SK-N-SH treated with all-trans-retinoic acid at 6 μM for 48 hours (cell line): ENCODE measurements around the gene PANX2.

Source experiments
- ATAC-seq: fragments of 200-7000 bp; cut with Tn5 transposase; 3 replicates; pipeline ENCODE4 v1.9.1; 2020; ENCODE audit warnings: mild to moderate bottlenecking, moderate library complexity
- ARNTL ChIP-seq: fragments of 450-650 bp; formaldehyde crosslinking; IDR thresholded peaks from 2 replicates; pipeline ENCODE4 v1.5.0; 2020; ENCODE audit warnings: low read depth, mild to moderate bottlenecking, moderate library complexity, borderline replicate concordance
- CSDC2 ChIP-seq: fragments of 250-450 bp; sonication (Bioruptor Pico); IDR thresholded peaks from 2 replicates; pipeline ENCODE4 v1.5.0; 2020; ENCODE audit warnings: mild to moderate bottlenecking, moderate library complexity
- ESRRG ChIP-seq: fragments of 250-450 bp; sonication (Bioruptor Pico); IDR thresholded peaks from 2 replicates; pipeline ENCODE4 v1.6.1; 2021; ENCODE audit warnings: mild to moderate bottlenecking
- GLIS3 ChIP-seq: fragments of 250-450 bp; sonication (Bioruptor Pico); IDR thresholded peaks from 2 replicates; pipeline ENCODE4 v1.5.0; 2020; ENCODE audit warnings: mild to moderate bottlenecking, moderate library complexity
- PPARA ChIP-seq: fragments of 250-450 bp; sonication (Bioruptor Pico); IDR thresholded peaks from 2 replicates; pipeline ENCODE4 v1.5.0; 2020; ENCODE audit warnings: mild to moderate bottlenecking, borderline replicate concordance
- RARB ChIP-seq: fragments of 250-450 bp; sonication (Bioruptor Pico); IDR thresholded peaks from 2 replicates; pipeline ENCODE4 v1.8.0; 2021; ENCODE audit warnings: mild to moderate bottlenecking, moderate library complexity
- SNAI2 ChIP-seq: fragments of 250-450 bp; sonication (Bioruptor Pico); IDR thresholded peaks from 2 replicates; pipeline ENCODE4 v1.5.0; 2020; ENCODE audit warnings: mild to moderate bottlenecking, moderate library complexity
- TCF4 ChIP-seq: fragments of 250-450 bp; sonication (Bioruptor Pico); IDR thresholded peaks from 2 replicates; pipeline ENCODE4 v1.8.0; 2021; ENCODE audit warnings: mild to moderate bottlenecking, moderate library complexity, borderline replicate concordance
- TOX ChIP-seq: fragments of 250-450 bp; sonication (Bioruptor Pico); IDR thresholded peaks from 2 replicates; pipeline ENCODE4 v1.8.0; 2021; ENCODE audit warnings: mild to moderate bottlenecking, moderate library complexity, borderline replicate concordance
- ZC3H10 ChIP-seq: fragments of 250-450 bp; sonication (Bioruptor Pico); IDR thresholded peaks from 2 replicates; pipeline ENCODE4 v1.5.1; 2021; ENCODE audit warnings: mild to moderate bottlenecking, moderate library complexity
- ZFP3 ChIP-seq: fragments of 250-450 bp; sonication (Bioruptor Pico); IDR thresholded peaks from 2 replicates; pipeline ENCODE4 v1.5.0; 2020; ENCODE audit warnings: mild to moderate bottlenecking, moderate library complexity
- ZNF565 ChIP-seq: fragments of 450-650 bp; formaldehyde crosslinking; conservative IDR thresholded peaks from 2 replicates; pipeline ENCODE4 v1.5.0; 2020; ENCODE audit warnings: low read depth, mild to moderate bottlenecking, moderate library complexity
- ZNF70 ChIP-seq: fragments of 450-650 bp; formaldehyde crosslinking; IDR thresholded peaks from 2 replicates; pipeline ENCODE4 v1.5.0; 2020; ENCODE audit warnings: mild to moderate bottlenecking, moderate library complexity
- ZNF8 ChIP-seq: fragments of 450-650 bp; formaldehyde crosslinking; IDR thresholded peaks from 2 replicates; pipeline ENCODE4 v1.5.0; 2020; ENCODE audit warnings: mild to moderate bottlenecking, moderate library complexity
- TF ChIP-seq, protein P1 (sequence below): fragments of 250-450 bp; sonication (Bioruptor Pico); IDR thresholded peaks from 2 replicates; pipeline ENCODE4 v1.5.1; 2021; ENCODE audit warnings: mild to moderate bottlenecking, moderate library complexity
- TF ChIP-seq, protein P2 (sequence below): fragments of 250-450 bp; sonication (Bioruptor Pico); IDR thresholded peaks from 2 replicates; pipeline ENCODE4 v1.5.0; 2020; ENCODE audit warnings: mild to moderate bottlenecking, moderate library complexity
- TF ChIP-seq, protein P3 (sequence below): fragments of 250-450 bp; sonication (Bioruptor Pico); IDR thresholded peaks from 2 replicates; pipeline ENCODE4 v1.8.0; 2020; ENCODE audit warnings: mild to moderate bottlenecking, moderate library complexity, borderline replicate concordance
- TF ChIP-seq, protein P4 (sequence below): fragments of 250-450 bp; sonication (Bioruptor Pico); IDR thresholded peaks from 2 replicates; pipeline ENCODE4 v1.5.1; 2020; ENCODE audit warnings: low read depth, mild to moderate bottlenecking, moderate library complexity
- TF ChIP-seq, protein P5 (sequence below): fragments of 250-450 bp; sonication (Bioruptor Pico); IDR thresholded peaks from 2 replicates; pipeline ENCODE4 v1.8.0; 2021; ENCODE audit warnings: low read depth, mild to moderate bottlenecking, moderate library complexity, borderline replicate concordance

The PANX2 gene

DNA sequence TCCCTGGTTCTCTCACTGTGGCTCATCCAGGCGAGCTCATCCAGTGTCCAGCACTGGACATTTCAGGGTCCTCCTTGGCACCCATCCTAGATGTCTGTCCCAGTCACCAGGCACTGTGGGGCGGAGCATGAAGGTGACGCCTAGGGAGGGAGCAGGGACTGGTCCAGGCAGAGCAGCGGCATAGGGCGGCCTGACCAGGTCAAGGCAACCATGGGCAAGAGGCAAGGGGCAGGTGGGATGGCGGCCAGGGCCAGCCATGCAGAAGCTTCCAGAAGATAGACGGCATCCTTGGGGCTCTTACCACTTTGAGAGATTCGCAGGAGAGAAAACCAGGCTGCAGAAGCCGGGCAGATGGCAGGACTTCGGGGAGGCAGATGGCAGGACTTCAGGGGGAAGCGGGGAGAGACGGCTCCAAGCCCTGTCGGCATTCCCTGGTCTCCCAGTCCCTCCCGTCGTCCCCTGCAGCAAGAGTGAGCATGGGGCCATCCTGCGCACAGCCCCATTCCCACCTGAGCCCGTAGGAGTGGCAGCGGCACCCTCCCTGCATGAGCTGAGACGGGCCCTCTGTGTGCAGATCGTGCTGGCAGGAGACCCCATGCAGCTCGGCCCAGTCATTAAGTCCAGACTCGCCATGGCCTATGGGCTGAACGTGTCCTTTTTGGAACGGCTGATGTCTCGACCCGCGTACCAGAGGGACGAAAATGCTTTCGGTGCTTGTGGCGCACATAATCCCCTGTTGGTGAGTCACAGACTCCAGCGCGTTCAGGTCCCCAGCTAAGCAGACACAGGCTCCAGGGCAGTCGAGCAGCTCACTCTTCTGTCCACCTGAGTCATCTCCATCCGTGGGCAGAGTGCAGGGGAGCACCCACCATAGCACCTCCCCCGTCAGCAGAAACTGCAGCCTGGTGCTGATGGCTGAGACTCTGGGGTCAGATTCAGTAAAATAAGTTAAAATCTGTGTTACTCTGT is 20.1 kb upstream of the PANX2 start (continued):
- TF ChIP-seq, protein P1, sequence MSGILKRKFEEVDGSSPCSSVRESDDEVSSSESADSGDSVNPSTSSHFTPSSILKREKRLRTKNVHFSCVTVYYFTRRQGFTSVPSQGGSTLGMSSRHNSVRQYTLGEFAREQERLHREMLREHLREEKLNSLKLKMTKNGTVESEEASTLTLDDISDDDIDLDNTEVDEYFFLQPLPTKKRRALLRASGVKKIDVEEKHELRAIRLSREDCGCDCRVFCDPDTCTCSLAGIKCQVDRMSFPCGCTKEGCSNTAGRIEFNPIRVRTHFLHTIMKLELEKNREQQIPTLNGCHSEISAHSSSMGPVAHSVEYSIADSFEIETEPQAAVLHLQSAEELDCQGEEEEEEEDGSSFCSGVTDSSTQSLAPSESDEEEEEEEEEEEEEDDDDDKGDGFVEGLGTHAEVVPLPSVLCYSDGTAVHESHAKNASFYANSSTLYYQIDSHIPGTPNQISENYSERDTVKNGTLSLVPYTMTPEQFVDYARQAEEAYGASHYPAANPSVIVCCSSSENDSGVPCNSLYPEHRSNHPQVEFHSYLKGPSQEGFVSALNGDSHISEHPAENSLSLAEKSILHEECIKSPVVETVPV (CRISPR knock-in tag), result no peak
- TF ChIP-seq ZFP3 (CRISPR knock-in tag), result no peak
- TF ChIP-seq ZNF565 (CRISPR knock-in tag), result no peak
- no peak for TF ChIP-seq TOX
- no peak for TF ChIP-seq GLIS3 (CRISPR knock-in tag)
- TF ChIP-seq ZNF70 (CRISPR knock-in tag), result no peak
- no peak for TF ChIP-seq ESRRG (CRISPR knock-in tag)
- TF ChIP-seq CSDC2 (CRISPR knock-in tag), result no peak
- no peak for TF ChIP-seq TCF4

DNA sequence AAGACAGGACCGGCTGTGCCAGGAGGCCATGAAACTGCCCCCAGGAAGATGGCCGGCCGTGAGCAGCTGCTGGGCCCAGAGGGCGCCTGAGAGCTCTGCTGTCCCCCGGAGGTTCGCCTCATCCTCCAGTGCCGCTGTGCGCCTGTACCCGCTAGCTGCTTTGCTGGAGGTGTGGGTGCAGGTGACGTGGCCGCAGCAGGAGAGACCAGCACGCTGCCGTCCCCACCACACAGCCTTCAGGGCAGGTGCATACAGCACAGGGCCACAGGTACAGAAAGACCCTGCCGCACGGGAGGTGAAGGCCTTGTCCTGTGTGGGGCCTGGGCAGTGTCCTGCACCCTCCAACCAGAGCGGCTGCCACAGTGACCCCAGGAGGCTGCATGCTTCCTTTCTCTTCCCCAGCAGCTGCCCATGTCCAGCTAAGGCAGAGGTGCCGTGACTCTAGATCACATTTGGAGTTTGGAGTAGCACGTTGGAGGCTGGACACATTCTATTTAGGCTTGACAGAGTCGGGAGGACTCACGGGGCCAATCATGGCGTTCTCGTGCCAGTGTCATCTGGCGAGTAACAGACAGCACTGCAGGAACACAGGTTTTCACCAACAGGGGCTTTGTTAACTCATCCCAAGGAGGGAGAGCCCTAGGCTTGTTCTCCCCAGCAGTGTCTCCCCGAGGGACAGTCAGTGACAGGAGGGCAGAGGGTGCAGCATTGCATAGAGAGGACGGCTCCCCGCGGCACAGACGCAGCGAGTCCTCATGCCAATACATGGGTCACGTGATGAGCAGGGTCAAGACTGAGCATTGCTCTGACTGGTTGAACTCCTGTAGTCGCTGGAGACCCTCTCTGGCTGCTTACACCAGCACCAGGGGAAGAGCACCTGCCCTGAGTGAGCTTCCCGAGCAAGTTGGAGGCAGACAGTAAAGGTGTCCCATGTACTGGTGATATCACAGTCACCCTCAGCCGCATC is 18.7 kb upstream of the PANX2 start:
- ATAC-seq, result no peak
- no peak for TF ChIP-seq ESRRG (CRISPR knock-in tag)
- TF ChIP-seq, protein P2, sequence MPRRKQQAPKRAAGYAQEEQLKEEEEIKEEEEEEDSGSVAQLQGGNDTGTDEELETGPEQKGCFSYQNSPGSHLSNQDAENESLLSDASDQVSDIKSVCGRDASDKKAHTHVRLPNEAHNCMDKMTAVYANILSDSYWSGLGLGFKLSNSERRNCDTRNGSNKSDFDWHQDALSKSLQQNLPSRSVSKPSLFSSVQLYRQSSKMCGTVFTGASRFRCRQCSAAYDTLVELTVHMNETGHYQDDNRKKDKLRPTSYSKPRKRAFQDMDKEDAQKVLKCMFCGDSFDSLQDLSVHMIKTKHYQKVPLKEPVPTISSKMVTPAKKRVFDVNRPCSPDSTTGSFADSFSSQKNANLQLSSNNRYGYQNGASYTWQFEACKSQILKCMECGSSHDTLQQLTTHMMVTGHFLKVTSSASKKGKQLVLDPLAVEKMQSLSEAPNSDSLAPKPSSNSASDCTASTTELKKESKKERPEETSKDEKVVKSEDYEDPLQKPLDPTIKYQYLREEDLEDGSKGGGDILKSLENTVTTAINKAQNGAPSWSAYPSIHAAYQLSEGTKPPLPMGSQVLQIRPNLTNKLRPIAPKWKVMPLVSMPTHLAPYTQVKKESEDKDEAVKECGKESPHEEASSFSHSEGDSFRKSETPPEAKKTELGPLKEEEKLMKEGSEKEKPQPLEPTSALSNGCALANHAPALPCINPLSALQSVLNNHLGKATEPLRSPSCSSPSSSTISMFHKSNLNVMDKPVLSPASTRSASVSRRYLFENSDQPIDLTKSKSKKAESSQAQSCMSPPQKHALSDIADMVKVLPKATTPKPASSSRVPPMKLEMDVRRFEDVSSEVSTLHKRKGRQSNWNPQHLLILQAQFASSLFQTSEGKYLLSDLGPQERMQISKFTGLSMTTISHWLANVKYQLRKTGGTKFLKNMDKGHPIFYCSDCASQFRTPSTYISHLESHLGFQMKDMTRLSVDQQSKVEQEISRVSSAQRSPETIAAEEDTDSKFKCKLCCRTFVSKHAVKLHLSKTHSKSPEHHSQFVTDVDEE, result no peak
- no peak for TF ChIP-seq PPARA (CRISPR knock-in tag)

DNA sequence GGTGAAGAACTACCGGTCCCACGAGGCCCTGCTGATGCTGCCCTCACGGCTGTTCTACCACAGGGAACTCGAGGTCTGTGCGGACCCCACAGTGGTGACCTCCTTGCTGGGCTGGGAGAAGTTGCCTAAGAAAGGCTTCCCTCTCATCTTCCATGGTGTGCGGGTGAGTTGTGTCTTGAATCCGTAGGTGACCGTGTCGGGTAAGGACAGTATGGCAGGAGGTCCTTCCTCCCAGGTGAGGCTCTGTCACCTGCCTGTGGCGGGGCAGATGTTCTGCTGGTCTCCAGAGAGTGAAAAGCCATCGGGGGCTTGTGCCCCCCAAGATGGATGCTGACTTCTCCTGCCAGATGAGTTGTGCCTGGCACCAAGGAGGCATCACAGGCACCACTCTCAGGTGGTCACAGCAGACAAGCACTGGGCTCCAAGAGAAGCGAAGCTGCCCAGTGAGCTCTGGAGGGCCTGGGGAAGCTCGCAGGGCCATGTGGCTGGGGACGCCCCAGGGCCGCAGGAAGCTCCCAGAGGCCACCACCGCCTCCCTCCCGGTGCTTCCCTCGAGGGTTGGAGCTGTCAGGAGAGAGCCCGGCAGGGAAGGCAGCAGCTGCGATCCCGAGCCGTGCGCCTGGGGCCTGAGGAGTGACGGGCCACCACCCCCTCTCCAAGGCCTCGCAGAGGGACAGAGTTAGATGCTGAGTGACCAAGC is 17.3 kb upstream of the PANX2 start:
- no peak for TF ChIP-seq TCF4
- no peak for TF ChIP-seq PPARA (CRISPR knock-in tag)
- TF ChIP-seq, protein P3, sequence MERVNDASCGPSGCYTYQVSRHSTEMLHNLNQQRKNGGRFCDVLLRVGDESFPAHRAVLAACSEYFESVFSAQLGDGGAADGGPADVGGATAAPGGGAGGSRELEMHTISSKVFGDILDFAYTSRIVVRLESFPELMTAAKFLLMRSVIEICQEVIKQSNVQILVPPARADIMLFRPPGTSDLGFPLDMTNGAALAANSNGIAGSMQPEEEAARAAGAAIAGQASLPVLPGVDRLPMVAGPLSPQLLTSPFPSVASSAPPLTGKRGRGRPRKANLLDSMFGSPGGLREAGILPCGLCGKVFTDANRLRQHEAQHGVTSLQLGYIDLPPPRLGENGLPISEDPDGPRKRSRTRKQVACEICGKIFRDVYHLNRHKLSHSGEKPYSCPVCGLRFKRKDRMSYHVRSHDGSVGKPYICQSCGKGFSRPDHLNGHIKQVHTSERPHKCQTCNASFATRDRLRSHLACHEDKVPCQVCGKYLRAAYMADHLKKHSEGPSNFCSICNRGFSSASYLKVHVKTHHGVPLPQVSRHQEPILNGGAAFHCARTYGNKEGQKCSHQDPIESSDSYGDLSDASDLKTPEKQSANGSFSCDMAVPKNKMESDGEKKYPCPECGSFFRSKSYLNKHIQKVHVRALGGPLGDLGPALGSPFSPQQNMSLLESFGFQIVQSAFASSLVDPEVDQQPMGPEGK (CRISPR knock-in tag), result no peak
- ATAC-seq, result no peak

DNA sequence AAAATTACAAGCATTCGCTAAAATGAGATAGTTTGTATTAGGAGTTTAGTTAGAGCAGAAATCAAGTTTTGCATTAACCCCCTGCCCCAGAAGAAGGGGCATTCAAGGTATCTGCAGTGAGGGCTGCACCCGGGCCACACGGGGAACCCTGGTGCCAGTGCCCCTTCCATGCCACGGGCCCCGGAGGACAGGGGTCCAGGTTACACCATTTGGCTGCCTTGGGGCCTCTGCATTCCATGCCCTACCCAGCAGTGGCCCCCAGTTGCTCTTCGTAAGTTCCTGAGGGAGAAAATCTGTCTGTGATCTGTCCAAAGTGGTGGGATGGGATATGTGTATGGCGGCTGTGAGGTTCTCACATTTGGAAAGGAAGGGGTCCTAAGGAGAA is 16.8 kb upstream of the PANX2 start:
- ATAC-seq, result no peak
- TF ChIP-seq ESRRG (CRISPR knock-in tag), result no peak
- TF ChIP-seq SNAI2 (CRISPR knock-in tag), result no peak
- TF ChIP-seq ZNF565 (CRISPR knock-in tag), result no peak
- TF ChIP-seq, protein P4, sequence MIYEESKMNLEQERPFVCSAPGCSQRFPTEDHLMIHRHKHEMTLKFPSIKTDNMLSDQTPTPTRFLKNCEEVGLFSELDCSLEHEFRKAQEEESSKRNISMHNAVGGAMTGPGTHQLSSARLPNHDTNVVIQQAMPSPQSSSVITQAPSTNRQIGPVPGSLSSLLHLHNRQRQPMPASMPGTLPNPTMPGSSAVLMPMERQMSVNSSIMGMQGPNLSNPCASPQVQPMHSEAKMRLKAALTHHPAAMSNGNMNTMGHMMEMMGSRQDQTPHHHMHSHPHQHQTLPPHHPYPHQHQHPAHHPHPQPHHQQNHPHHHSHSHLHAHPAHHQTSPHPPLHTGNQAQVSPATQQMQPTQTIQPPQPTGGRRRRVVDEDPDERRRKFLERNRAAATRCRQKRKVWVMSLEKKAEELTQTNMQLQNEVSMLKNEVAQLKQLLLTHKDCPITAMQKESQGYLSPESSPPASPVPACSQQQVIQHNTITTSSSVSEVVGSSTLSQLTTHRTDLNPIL (CRISPR knock-in tag), result no peak
- no peak for TF ChIP-seq TOX
- no peak for TF ChIP-seq ZNF8 (CRISPR knock-in tag)
- TF ChIP-seq, protein P2, result no peak
- TF ChIP-seq ARNTL (CRISPR knock-in tag), result no peak
- no peak for TF ChIP-seq ZNF70 (CRISPR knock-in tag)
- TF ChIP-seq ZC3H10 (CRISPR knock-in tag), result no peak
- TF ChIP-seq RARB (CRISPR knock-in tag), result no peak
- no peak for TF ChIP-seq CSDC2 (CRISPR knock-in tag)
- TF ChIP-seq ZFP3 (CRISPR knock-in tag), result no peak
- TF ChIP-seq, protein P5, sequence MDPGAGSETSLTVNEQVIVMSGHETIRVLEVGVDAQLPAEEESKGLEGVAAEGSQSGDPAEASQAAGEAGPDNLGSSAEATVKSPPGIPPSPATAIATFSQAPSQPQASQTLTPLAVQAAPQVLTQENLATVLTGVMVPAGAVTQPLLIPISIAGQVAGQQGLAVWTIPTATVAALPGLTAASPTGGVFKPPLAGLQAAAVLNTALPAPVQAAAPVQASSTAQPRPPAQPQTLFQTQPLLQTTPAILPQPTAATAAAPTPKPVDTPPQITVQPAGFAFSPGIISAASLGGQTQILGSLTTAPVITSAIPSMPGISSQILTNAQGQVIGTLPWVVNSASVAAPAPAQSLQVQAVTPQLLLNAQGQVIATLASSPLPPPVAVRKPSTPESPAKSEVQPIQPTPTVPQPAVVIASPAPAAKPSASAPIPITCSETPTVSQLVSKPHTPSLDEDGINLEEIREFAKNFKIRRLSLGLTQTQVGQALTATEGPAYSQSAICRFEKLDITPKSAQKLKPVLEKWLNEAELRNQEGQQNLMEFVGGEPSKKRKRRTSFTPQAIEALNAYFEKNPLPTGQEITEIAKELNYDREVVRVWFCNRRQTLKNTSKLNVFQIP, result no peak
